GM12873 (cell line): ENCODE data around the gene PPIB.

Source experiments
- TF ChIP-seq, protein P1 (sequence below): IDR thresholded peaks from 2 replicates; pipeline ENCODE4 v1.5.1; 2012; ENCODE audit warnings: low read depth, mild to moderate bottlenecking, moderate library complexity, low read length, control low read depth; ENCODE audit not compliant: insufficient read depth; ENCODE audit errors: missing control alignments

The PPIB gene

DNA sequence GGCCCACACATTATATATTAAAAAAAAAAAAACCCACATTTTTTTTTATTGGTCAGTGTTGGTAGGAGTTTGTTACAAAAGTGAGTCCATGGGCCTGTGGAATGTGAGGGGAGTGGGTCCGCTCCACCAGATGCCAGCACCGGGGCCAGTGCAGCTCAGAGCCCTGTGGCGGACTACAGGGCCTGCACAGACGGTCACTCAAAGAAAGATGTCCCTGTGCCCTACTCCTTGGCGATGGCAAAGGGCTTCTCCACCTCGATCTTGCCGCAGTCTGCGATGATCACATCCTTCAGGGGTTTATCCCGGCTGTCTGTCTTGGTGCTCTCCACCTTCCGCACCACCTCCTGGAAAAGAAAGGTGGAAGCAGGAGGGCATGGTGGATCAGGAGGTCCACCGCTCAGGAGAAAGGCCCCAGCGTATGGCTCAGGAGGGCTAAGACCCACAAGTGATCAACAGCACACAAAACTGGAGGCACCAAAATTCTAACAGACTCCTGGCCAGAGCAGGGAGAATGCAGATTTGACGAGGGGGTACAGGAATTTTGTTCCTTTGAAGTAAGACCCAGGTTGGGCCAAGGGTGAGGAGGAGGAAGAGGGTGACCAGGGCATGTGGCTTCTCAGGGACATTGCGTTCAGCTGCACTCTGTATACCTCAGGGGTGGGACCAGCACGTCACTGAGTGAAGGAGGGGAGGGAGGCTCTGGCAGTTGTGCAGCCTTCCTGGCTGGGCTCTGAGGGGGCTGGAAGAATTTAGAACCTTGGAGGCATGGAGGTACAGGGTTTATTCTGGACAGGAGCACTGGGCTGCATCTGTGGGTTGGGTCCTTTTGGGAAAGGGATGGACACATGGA, 6.8 kb downstream of the PPIB start:
- TF ChIP-seq, protein P1, sequence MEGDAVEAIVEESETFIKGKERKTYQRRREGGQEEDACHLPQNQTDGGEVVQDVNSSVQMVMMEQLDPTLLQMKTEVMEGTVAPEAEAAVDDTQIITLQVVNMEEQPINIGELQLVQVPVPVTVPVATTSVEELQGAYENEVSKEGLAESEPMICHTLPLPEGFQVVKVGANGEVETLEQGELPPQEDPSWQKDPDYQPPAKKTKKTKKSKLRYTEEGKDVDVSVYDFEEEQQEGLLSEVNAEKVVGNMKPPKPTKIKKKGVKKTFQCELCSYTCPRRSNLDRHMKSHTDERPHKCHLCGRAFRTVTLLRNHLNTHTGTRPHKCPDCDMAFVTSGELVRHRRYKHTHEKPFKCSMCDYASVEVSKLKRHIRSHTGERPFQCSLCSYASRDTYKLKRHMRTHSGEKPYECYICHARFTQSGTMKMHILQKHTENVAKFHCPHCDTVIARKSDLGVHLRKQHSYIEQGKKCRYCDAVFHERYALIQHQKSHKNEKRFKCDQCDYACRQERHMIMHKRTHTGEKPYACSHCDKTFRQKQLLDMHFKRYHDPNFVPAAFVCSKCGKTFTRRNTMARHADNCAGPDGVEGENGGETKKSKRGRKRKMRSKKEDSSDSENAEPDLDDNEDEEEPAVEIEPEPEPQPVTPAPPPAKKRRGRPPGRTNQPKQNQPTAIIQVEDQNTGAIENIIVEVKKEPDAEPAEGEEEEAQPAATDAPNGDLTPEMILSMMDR: no peak

DNA sequence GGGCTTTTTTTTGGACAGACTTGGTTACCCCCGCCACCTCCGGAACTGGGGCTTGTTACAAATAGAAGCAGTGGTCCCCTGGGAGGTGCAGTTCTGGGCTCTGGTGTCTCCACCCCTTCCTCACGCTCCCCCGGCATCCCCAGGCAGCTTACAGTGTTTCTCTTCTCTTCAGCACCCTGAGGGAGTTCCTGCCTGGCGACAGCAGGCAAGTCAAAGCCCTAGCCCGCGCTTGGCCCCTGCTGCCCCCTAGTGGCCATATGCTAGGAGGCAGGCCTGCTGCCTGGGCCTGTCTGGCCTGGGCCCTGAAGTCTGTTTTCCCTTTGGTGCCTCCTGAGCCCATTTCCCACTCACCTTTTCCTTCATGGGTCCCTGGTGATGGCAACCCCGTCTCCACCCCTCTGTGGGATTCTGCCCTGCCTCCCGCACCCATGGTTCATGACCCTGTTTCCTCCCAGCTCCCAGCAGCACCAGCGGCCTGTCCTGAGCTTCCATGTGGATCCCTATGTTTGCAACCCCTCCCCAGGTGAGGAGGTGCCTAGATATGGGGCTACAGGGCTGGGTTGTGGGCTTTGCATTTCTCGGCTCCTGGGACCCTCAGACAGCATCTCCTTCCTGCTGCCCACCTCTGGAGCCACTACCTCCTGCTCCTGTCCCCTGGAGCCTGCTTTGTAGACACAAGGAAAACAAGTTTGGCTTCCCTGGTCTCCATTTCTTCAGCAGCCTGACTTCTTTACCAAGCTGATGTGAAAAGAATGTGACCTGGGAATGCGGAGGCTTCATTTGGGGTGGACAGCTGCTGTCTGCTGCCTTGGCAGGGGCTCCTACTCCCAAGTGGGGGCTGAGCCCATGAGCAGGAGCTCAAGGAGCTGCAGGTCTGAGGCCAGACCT, 9.1 kb downstream of the PPIB start:
- TF ChIP-seq, protein P1: peak; percentile 100

DNA sequence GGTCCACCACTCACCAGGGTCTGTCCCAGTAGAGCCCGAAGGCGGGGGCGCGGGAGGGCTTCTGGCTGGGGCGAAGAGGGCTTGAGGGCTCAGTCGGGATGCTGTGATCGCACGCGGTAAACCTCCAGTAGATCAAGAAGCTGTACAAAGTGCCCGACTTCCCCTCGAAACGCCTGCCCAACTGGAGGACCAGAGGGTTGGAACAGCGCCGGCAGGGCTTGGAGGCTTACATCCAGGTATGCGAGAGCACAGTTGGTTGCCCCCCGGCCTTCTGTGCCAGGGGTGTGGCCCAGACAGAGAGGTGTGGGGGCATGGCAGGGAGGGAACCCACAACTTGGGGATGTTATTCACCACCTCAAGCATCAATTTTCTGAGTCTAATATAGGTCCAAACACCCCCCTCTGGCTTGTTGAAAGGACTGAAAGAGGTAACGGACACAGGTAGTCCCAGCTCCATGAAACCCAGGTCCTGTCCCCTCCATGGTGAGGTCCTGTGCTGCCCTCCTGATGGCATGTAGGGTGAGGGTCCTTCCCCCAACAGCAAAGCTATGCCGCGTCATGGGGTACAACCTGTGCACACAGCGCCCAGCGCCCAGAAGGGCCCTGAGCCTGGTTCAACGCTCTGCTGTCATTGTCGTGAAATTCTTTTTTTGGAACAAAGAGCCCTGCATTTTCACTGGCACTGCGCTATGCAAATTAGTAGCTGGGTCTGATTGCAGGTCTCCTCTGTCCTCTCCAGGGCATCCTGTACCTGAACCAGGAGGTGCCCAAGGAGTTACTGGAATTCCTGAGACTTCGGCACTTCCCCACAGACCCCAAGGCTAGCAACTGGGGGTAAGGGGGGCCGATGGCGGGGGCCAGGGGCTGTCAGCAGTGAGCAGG, 10.1 kb downstream of the PPIB start:
- TF ChIP-seq, protein P1: no peak

DNA sequence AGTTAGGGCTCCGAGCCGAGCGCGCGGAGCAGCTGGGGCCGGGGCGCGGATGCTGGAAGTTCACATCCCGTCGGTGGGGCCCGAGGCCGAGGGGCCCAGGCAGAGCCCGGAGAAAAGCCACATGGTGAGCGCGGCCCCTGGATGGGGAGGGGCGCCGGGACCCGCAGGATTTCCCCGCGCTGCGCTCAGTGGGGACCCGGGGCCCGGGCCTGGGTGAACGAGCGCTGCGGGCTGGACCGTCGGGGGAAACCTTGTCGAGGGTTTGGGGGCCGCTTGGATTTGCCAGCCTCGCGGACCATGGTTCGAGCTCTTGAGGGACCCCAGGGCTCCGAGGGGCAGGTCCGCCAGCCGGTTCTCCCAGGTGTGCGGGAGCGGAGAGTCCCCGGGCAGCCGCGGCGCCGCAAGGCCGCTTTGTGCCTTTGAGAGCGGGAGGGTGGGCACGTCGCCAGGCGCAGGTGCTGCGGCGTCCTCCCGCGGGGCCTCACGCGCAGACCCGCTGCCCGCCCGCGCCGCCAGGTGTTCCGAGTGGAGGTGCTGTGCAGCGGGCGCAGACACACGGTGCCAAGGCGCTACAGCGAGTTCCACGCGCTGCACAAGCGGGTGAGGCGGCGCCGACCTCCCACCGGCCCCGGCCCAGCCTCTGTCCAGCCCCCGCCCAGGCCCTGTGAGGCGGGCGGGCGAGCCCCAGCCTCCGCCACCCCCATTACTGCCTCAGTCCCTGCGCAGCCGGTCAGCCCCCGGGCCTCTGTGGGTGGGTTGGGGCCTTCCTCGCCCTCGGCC, 10.9 kb downstream of the PPIB start, which contains the start of gene SNX22:
TSS of gene SNX22 (plus strand) at position 5 of the 780 bp plus-strand sequence. CDS start at position 50, 45 bp downstream.
- TF ChIP-seq, protein P1: no peak

DNA sequence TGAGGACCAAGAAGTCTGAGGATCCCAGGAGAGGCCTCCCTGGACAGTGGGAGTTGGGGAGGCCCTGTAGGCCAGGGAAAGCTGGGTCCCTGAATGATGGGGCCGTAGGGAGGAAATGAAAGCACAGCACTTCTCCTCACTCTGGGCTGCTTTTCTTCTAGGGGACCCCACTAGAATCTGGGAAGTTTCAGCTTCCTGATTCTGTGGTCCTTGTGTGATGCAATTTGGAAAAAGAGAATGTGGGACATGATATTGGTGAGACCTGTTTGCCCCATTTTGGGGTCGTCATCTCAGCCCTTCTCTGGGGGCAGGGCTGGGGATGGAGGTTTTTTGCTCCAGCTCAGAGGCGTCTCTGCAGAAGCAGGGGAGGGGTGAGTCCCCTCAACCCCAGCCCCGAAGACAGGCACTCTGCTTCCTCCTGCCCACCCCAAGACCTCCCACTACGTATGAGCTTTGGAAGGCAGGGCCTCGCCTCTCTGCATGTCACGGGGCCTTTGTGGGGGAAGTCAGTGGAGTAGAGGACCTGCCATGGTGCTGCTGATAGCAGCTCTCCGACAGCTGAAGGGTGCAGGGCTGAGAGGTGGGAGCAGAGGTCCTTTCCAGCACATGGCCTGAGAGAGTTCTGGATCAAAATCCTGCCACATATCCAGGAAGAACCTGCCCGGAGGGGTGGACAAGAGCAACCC, 12.8 kb downstream of the PPIB start:
- TF ChIP-seq, protein P1: no peak

DNA sequence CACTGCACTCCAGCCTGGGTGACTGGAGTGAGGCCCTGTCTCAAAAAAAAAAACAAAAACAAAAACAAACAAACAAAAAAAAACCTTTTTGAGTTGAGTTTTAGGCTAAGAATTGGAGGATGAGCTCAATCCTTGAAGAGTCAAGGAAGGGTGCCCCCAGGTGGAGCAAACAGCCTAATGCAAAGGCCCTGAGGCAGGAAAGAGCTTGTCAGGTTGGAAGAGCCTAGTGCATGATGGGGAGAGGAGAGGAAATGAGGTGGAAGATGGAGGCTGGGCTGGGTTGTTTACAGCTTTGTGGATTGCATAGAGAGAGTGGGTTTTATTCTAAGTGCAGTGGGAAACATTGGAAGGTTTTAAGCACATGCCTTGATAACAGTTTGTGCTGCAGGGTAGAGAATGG, 13.4 kb downstream of the PPIB start:
- TF ChIP-seq, protein P1: peak; percentile 52
